Islet precursor cell (in vitro differentiated cells): ENCODE results near the gene H3-3A.

Experiments
- DNase-seq: peaks from one replicate; pipeline ENCODE4 v3.0.0-alpha.2; 2018

Gene H3-3A

DNA sequence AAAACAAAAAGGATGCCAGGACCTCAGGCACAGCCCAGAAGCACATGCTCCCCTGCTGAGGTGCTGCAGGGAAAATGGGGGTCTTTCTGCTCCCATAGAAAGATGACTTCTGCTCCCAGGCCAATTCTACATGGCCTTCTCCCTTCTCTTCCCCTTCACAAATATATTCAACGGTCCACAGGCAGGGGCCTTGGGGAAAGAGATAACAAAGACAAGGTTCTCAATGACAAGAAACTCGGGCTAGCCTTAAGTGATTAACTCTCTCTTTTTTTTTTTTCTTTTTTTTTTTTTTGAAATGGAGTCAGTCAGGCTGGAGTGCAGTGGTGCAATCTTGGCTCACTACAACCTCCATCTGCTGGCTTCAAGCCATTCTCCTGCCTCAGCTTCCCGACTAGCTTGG lies 54.2 kb downstream of the H3-3A start:
- DNase-seq, result no peak

DNA sequence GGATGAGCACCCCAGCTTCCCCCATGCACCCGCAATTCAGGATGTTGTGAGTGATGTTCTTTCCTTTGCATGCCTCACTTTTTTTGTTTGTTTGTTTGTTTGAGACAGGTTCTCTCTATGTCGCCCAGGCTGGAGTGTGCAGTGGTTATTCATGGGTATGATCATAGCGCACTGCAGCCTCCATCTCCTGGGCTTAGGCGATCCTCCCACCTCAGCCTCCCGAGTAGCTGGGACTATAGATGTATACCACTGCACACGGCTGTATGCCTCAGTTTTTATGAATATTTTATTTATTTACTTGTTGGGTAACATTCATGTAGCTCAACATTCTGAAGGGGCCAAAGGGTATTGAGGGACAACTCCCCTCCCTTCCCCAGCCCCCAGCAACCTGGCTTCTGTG lies 54.8 kb downstream of the H3-3A start:
- DNase-seq, result no peak

- DNase-seq, result no peak
Measured at GRCh38 chr1:226118357-226118756, 55.8 kb downstream of the H3-3A start.

- DNase-seq, result no peak
Measured at GRCh38 chr1:226119169-226119568, 56.7 kb downstream of the H3-3A start.

- no peak for DNase-seq
Measured at GRCh38 chr1:226120398-226120797, 57.9 kb downstream of the H3-3A start.

DNA sequence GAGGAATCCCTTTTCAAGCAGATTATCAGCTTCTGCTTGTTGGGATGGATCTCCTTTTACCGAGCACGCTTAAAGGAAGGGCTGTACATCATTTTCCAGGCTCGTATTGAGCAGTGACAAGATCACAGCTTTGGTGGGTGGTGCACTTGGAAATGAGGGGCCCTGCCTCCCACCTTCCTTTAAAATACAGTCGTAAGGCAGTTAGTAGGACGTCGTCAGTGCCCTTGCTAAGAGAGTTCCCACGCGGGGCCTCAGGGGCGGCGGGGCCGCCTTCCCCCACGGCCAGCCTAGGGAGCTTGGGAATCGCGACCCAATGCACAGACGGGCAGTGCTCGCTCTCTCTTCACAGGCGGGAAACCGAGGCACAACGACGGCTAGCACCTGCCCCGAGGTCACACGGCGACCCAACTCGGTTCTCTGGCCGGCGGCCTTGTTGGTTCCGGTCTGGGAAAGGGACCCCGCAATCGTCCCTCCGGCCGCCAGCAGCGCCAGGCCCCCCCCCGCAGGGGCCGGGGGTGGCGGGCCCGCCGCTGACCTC lies 58.6 kb downstream of the H3-3A start:
- no peak for DNase-seq
